ENCODE data around the gene UBASH3A.
"Not testable (repeated sequence)": the region's sequence is repeated elsewhere in the genome, so short reads cannot be mapped to it uniquely, and the experiment has no call there.

The UBASH3A gene

GRCh38 chr21:42392731-42393442, 10.8 kb upstream of the UBASH3A start:
- DNase-seq = peak; percentile 75

GRCh38 chr21:42393443-42393950, 10.2 kb upstream of the UBASH3A start:
- no peak for DNase-seq

- DNase-seq = no peak
Observed at GRCh38 chr21:42395302-42395701, 8.4 kb upstream of the UBASH3A start.

- no peak for DNase-seq
Observed at GRCh38 chr21:42395905-42396651, 7.6 kb upstream of the UBASH3A start, which contains the start of gene TMPRSS3. Gene TMPRSS3 (minus strand): TSS chr21:42396052. CDS start chr21:42395417, 635 bp downstream.

GRCh38 chr21:42396799-42397745, 6.6 kb upstream of the UBASH3A start:
- no peak for DNase-seq

- DNase-seq = no peak
Observed at GRCh38 chr21:42397746-42398394, 5.8 kb upstream of the UBASH3A start.

GRCh38 chr21:42398436-42399028, 5.2 kb upstream of the UBASH3A start:
- no peak for DNase-seq

- DNase-seq = peak; percentile 51
Observed at GRCh38 chr21:42400525-42400924, 3.2 kb upstream of the UBASH3A start.

- no peak for DNase-seq
Observed at GRCh38 chr21:42401154-42401553, 2.5 kb upstream of the UBASH3A start.

GRCh38 chr21:42401820-42402251, 1.9 kb upstream of the UBASH3A start:
- DNase-seq = no peak

- no peak for DNase-seq
Observed at GRCh38 chr21:42404539-42404938, 837 bp downstream of the UBASH3A start.

GRCh38 chr21:42405064-42406013, 1.6 kb downstream of the UBASH3A start:
- DNase-seq = no peak

- peak; percentile 58 for DNase-seq
Observed at GRCh38 chr21:42406201-42406621, 2.5 kb downstream of the UBASH3A start.

- no peak for DNase-seq
Observed at GRCh38 chr21:42406866-42407265, 3.2 kb downstream of the UBASH3A start.

- no peak for DNase-seq
Observed at GRCh38 chr21:42407476-42407875, 3.8 kb downstream of the UBASH3A start.

GRCh38 chr21:42408718-42409117, 5.0 kb downstream of the UBASH3A start:
- DNase-seq = not testable (repeated sequence)

GRCh38 chr21:42409366-42409765, 5.7 kb downstream of the UBASH3A start:
- no peak for DNase-seq

GRCh38 chr21:42411197-42411869, 7.6 kb downstream of the UBASH3A start:
- no peak for DNase-seq

- no peak for DNase-seq
Observed at GRCh38 chr21:42411891-42412635, 8.4 kb downstream of the UBASH3A start.

Data from CD4-positive, alpha-beta T cell treated with Interleukin-4 for 4 hours (primary cell).